ENCODE data around the gene ECI1. TPM values are rescaled to one million over a fixed set of nuclear protein-coding genes. Genes with fewer than 3 reads are reported as not detected.
A peak's percentile ranks its signal among the peaks of the same experiment; 100 is the strongest.

Gene ECI1
- total RNA-seq (2014; rRNA removed; shearing (Covaris generic)), result 117 and 118 TPM in 2 replicates
- 143 and 152 TPM in 2 replicates for polyA plus RNA-seq (2016; fragmentation: Nextera tagmentation; extraction: Ambion mirVana)
- long read RNA-seq, transcript ECI1-201 (7 exons, 1,541 nt), result major isoform, 9 of 13 reads
- long read RNA-seq, partial matches to known transcripts, result 2 of 13 reads
- long read RNA-seq, other reads (novel, unspliced or antisense), result 0 of 13 reads

- peak; percentile 45 to 68 for TF ChIP-seq CTCF (conservative IDR thresholded peaks at IDR 0.05; ENCODE audit: low read depth in 2 of 2)
- no peak for TF ChIP-seq REST (IDR thresholded peaks at IDR 0.05; ENCODE audit: unreplicated experiment)
- TF ChIP-seq ETS1 (IDR thresholded peaks at IDR 0.05), result peak; percentile 55; the same call in 1 of the 2 replicates
- no peak for TF ChIP-seq CREB1 (CRISPR knock-in tag; IDR thresholded peaks at IDR 0.05; ENCODE audit: low read depth)
- peak; percentile 85 for TF ChIP-seq POLR2AphosphoS5 (IDR thresholded peaks at IDR 0.05; ENCODE audit: low read depth)
- TF ChIP-seq EZH2 (IDR thresholded peaks at IDR 0.05; ENCODE audit: low read depth, unreplicated experiment), result no peak
- no peak for TF ChIP-seq ZNF462 (CRISPR knock-in tag; IDR thresholded peaks at IDR 0.05)
- no peak for TF ChIP-seq STAT1 (IDR thresholded peaks at IDR 0.05; ENCODE audit: unreplicated experiment)
- TF ChIP-seq NANOG (IDR thresholded peaks at IDR 0.05; ENCODE audit: borderline replicate concordance), result no peak
- no peak for TF ChIP-seq EZH2phosphoT487 (IDR thresholded peaks at IDR 0.05; ENCODE audit: unreplicated experiment)
- no peak for TF ChIP-seq ZNF331 (CRISPR knock-in tag; IDR thresholded peaks at IDR 0.05; ENCODE audit: low read depth)
- TF ChIP-seq ZNF114 (CRISPR knock-in tag; IDR thresholded peaks at IDR 0.05), result no peak
- TF ChIP-seq JUNB (IDR thresholded peaks at IDR 0.05; ENCODE audit: unreplicated experiment), result no peak
- no peaks in the 10 kb centered on the region for H3K9me3 Mint-ChIP-seq
- peak; percentile 95 for DNase-seq (ENCODE audit: low spot score)
- H3K4me3 ChIP-seq, result peak within 1 kb of the TSS; percentile 87
- H3K79me2 ChIP-seq (replicated peaks; ENCODE audit: insufficient read depth), result peaks cover 33% of the 10 kb centered on the region
- H3K9me2 ChIP-seq (ENCODE audit: insufficient read depth), result no peaks in the 10 kb centered on the region
- peak within 1 kb of the TSS; percentile 97 for H3K27ac Mint-ChIP-seq
- H3K4me1 Mint-ChIP-seq, result peaks cover 12% of the 10 kb centered on the region
- H3K27me3 Mint-ChIP-seq (ENCODE audit: insufficient read depth, low read depth, poor library complexity), result peaks cover 12% of the 10 kb centered on the region
- peak within 1 kb of the TSS; percentile 97 for H3K27ac ChIP-seq (ENCODE audit: low read depth)
- H3K36me3 Mint-ChIP-seq (ENCODE audit: low read depth), result peaks cover 66% of the 10 kb centered on the region
- H2AFZ ChIP-seq, result no peak within 1 kb of the TSS
- H3K36me3 ChIP-seq (ENCODE audit: insufficient read depth), result peaks cover 23% of the 10 kb centered on the region
- peaks cover 11% of the 10 kb centered on the region; the same call in 1 of the 2 replicates for H3K4me1 ChIP-seq (ENCODE audit: insufficient read depth)
- H3K27me3 ChIP-seq (ENCODE audit: insufficient read depth), result no peaks in the 10 kb centered on the region
- peaks cover 28% of the 10 kb centered on the region for H4K20me1 ChIP-seq (replicated peaks; ENCODE audit: insufficient read depth)
- H3F3A ChIP-seq (replicated peaks; ENCODE audit: low read depth), result peaks cover 47% of the 10 kb centered on the region
- peak; percentile 93 for ATAC-seq
- H3K4me3 Mint-ChIP-seq, result peak within 1 kb of the TSS; percentile 97
- H3K4me2 ChIP-seq, result peak within 1 kb of the TSS; percentile 88
Observed at GRCh38 chr16:2251296-2252111, at the start of gene ECI1. ECI1 (minus strand) TSS chr16:2251587; CDS start chr16:2251566, 21 bp downstream.

All from GM23338 (cell line).